ENCODE data around the gene MEGF9.

Gene MEGF9

DNA sequence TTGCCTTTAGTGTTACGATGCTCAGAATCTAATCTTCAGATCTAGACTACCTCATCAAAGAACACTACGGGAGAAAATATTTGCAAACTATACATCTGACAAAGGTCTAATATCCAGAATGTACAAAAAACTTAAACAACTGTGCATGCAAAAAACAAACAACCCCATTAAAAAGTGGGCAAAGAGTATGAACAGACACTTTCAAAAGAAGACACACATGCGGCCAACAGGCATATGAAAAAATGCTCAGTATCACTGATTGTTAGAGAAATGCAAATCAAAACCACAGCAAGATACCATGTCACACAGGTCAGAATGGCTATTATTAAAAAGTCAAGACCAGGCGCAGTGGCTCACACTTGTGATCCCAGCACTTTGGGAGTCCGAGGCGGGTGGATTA lies 31.0 kb upstream of the MEGF9 start:
- Histone ChIP-seq H3K9me3 (ENCODE audit: insufficient read depth, low read depth, low read length) (no peaks in the 10 kb centered on the region), H3K27ac (ENCODE audit: low read depth, low read length) (no peak overlapping the region), H3K4me3 (ENCODE audit: low read length) (no peak overlapping the region), H3K9ac (ENCODE audit: low read depth, low read length) (no peak overlapping the region), H3K4me1 (ENCODE audit: insufficient read depth, low read length) (no peaks in the 10 kb centered on the region), H3K27me3 (ENCODE audit: insufficient read depth, low read length) (no peaks in the 10 kb centered on the region), H3K36me3 (ENCODE audit: insufficient read depth, low read length) (no peaks in the 10 kb centered on the region)
- WGBS = 98% methylated on average over 6 of the region's 6 CpGs

DNA sequence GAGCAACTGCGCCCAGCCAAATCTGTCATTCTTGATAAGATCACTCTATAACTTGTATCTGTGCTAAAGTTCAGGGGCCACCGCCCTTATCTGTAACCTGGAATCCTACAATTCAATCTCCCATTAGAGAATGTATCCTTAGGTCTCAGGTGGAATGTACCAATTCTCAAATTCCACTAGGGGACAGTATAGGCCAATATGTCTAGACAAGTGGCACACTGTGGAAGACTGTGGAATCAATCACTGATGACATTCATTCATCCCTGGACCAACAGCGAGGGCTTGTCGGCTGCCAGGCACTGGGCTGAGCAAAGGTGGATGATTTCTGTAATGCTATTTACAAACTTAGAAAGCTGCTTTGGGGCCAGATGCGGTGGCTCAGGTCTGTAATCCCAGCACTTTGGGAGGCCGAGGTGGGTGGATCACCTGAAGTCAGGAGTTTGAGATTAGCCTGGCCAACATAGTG lies 28.7 kb upstream of the MEGF9 start:
- Histone ChIP-seq H3K4me3 (ENCODE audit: low read length) (no peak overlapping the region), H3K36me3 (ENCODE audit: insufficient read depth, low read length) (no peaks in the 10 kb centered on the region), H3K4me1 (ENCODE audit: insufficient read depth, low read length) (no peaks in the 10 kb centered on the region), H3K9ac (ENCODE audit: low read depth, low read length) (no peak overlapping the region), H3K9me3 (ENCODE audit: insufficient read depth, low read depth, low read length) (no peaks in the 10 kb centered on the region), H3K27ac (ENCODE audit: low read depth, low read length) (no peak overlapping the region), H3K27me3 (ENCODE audit: insufficient read depth, low read length) (no peaks in the 10 kb centered on the region)
- 97% methylated on average over 6 of the region's 6 CpGs for WGBS

DNA sequence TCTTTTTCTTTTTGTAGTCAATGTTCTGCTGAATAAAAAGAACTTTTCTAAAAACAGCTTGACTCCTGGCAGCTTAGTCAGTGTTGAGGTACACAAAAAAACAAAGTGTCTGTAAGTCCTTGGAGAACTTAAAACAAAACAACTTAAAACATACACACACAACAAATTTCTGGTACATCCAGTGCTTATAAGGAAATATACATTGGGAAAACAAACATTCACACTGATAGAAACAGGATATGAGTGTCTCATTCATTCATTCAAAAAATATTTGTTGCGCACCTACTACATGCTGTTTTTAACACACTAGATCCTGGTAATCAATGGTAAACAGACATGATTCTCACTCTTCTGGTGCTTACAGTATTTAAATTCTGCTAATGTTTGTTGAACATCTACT lies 27.4 kb upstream of the MEGF9 start:
- no peaks in the 10 kb centered on the region for H3K4me1 ChIP-seq (ENCODE audit: insufficient read depth, low read length)
- no peaks in the 10 kb centered on the region for H3K9me3 ChIP-seq (ENCODE audit: insufficient read depth, low read depth, low read length)
- no peak overlapping the region for H3K9ac ChIP-seq (ENCODE audit: low read depth, low read length)
- H3K27ac ChIP-seq (ENCODE audit: low read depth, low read length) = no peak overlapping the region
- no peaks in the 10 kb centered on the region for H3K36me3 ChIP-seq (ENCODE audit: insufficient read depth, low read length)
- 100% methylated on average over 1 of the region's 1 CpG for WGBS
- no peaks in the 10 kb centered on the region for H3K27me3 ChIP-seq (ENCODE audit: insufficient read depth, low read length)
- H3K4me3 ChIP-seq (ENCODE audit: low read length) = no peak overlapping the region

DNA sequence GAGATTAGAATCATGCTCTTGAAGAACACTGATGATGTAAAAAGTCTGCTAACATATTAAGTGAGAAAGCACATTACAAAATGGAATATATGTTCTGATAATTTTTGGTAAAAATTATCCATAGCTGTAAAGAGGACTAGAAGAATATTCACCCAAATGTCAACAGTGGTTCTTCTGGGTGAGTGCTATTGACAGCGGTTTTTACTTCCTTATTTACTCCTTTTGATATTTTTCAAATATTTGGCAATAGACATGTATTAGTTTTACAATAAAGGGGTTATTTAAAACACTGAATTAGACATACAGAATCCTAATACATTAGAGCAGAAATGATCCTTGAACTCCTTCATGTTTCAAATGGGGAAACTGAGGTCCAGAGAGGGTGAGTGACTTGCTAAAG lies 26.9 kb upstream of the MEGF9 start:
- H3K27ac ChIP-seq (ENCODE audit: low read depth, low read length) = no peak overlapping the region
- no peaks in the 10 kb centered on the region for H3K27me3 ChIP-seq (ENCODE audit: insufficient read depth, low read length)
- no peaks in the 10 kb centered on the region for H3K9me3 ChIP-seq (ENCODE audit: insufficient read depth, low read depth, low read length)
- H3K4me1 ChIP-seq (ENCODE audit: insufficient read depth, low read length) = no peaks in the 10 kb centered on the region
- H3K9ac ChIP-seq (ENCODE audit: low read depth, low read length) = no peak overlapping the region
- H3K4me3 ChIP-seq (ENCODE audit: low read length) = no peak overlapping the region
- no CpG with 5 or more reads among the region's 1 CpG for WGBS
- no peaks in the 10 kb centered on the region for H3K36me3 ChIP-seq (ENCODE audit: insufficient read depth, low read length)

DNA sequence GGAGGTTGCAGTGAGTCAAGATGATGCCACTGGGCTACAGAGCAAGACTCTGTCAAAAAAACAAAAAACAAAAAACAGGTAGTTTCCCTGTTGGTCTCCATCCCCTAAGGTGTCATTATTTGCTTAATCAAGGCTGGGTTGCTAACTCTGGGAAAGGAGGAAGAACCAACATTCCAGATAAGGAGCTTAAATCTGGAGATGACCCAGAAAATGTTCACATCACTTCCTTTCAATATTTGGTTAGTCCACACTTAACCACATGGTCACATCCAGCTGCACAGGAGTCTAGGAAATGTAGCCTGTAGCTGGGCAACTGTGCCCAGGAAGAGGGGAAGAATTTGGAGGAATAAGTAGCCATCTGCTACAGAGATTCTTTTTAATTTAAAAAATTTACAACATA lies 25.9 kb upstream of the MEGF9 start:
- Histone ChIP-seq H3K36me3 (ENCODE audit: insufficient read depth, low read length) (no peaks in the 10 kb centered on the region), H3K27ac (ENCODE audit: low read depth, low read length) (no peak overlapping the region)

DNA sequence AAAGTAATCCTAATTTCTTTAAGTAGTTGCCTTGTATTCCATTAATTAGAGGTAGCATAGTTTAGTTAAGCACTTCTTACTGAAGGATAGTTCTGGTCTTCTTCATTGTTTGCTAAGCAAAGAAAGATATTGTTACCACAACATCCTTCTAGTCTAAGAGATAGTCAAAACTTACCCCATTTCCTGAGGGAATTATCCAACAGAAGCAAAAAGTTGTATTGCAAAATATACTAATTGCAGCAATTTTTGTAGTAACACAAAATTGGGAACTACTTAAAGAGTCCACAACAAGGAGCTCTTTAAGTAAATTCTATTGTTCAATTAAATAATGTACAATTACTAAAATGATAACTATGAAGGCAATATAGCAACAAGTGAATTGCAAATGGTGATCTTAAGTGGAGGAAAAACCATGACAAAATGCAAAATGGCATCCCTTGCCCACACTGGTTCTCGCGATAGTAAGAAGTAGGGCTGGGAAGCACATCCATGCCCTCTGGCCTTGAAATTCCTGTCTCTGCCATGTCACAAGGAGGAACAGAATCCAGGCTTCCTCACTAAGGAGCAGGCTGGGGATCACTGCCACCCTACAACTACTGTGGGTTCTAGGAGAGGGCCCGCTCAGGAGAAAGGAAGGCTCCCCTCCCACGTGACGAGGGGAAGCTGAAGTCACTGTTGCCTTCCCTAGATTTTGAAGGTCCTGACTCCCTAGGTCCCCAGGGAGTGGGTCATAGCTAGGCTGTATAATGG lies 23.3 kb upstream of the MEGF9 start:
- Histone ChIP-seq H3K36me3 (ENCODE audit: insufficient read depth, low read length) (no peaks in the 10 kb centered on the region), H3K4me3 (ENCODE audit: low read length) (no peak overlapping the region), H3K9ac (ENCODE audit: low read depth, low read length) (no peak overlapping the region), H3K27ac (ENCODE audit: low read depth, low read length) (no peak overlapping the region), H3K9me3 (ENCODE audit: insufficient read depth, low read depth, low read length) (no peaks in the 10 kb centered on the region), H3K4me1 (ENCODE audit: insufficient read depth, low read length) (no peaks in the 10 kb centered on the region), H3K27me3 (ENCODE audit: insufficient read depth, low read length) (no peaks in the 10 kb centered on the region)
- WGBS = 93% methylated on average over 5 of the region's 5 CpGs

More for the DNA sequence above, 25.9 kb upstream of the MEGF9 start:
- no peaks in the 10 kb centered on the region for H3K9me3 ChIP-seq (ENCODE audit: insufficient read depth, low read depth, low read length)
- H3K27me3 ChIP-seq (ENCODE audit: insufficient read depth, low read length) = no peaks in the 10 kb centered on the region
- no peak overlapping the region for H3K9ac ChIP-seq (ENCODE audit: low read depth, low read length)
- no peaks in the 10 kb centered on the region for H3K4me1 ChIP-seq (ENCODE audit: insufficient read depth, low read length)
- H3K4me3 ChIP-seq (ENCODE audit: low read length) = no peak overlapping the region

DNA sequence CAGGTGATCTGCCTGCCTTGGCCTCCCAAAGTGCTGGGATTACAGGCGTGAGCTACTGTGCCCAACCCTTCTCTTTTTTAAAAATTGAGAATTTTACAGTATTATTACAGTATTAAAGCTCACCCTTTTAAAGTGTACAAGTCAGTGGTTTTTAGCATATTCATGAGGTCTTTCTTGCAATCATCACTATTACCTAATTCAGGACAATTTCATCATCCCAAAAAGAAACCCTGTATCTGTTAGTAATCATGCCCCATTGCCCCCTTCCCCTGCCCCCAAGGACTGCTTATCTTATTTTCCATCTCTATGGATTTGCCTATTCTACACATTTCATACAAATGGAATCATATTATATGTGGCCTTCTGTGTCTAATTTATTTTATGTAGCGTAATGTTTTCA lies 22.6 kb upstream of the MEGF9 start:
- no peak overlapping the region for H3K27ac ChIP-seq (ENCODE audit: low read depth, low read length)
- H3K9me3 ChIP-seq (ENCODE audit: insufficient read depth, low read depth, low read length) = no peaks in the 10 kb centered on the region
- H3K36me3 ChIP-seq (ENCODE audit: insufficient read depth, low read length) = no peaks in the 10 kb centered on the region
- no peaks in the 10 kb centered on the region for H3K4me1 ChIP-seq (ENCODE audit: insufficient read depth, low read length)
- no peak overlapping the region for H3K4me3 ChIP-seq (ENCODE audit: low read length)
- no peak overlapping the region for H3K9ac ChIP-seq (ENCODE audit: low read depth, low read length)
- WGBS = 73% methylated on average over 1 of the region's 2 CpGs
- no peaks in the 10 kb centered on the region for H3K27me3 ChIP-seq (ENCODE audit: insufficient read depth, low read length)

DNA sequence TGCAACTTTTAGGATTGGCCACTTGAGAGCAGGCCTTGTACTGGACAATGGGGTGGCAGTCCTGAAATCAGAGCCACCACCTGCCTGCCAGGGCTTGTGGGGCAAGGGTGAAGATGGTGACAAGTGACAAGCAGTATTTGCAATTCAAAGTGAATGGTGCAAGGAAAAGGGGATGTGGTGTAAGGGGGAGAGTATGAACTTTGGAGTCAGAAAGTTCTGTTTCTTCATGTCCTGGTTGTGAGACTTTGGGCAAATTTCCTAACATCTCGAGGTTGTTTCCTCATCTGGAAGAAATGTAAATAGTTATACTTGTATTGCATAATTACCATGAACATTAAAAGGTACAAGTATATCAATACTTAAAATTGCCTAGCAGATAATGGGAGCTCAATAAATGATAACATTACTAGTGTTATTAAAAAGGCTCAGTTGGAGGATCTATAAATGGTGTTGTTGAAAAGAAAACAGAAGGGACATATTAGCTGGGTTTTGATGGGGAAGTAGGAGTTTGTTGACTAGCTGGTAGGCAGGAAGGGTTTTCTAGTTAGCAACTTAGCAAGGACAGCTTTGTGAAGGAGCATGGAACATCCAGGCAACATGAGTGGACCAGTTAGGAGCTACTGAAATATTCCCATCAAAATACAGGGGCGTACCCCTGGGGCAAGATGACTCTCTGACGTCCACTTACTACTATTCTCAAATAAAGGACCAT lies 21.3 kb upstream of the MEGF9 start:
- 93% methylated on average over 2 of the region's 3 CpGs for WGBS
- H3K4me1 ChIP-seq (ENCODE audit: insufficient read depth, low read length) = no peaks in the 10 kb centered on the region
- no peaks in the 10 kb centered on the region for H3K9me3 ChIP-seq (ENCODE audit: insufficient read depth, low read depth, low read length)
- no peaks in the 10 kb centered on the region for H3K36me3 ChIP-seq (ENCODE audit: insufficient read depth, low read length)
- no peak overlapping the region for H3K4me3 ChIP-seq (ENCODE audit: low read length)
- H3K27ac ChIP-seq (ENCODE audit: low read depth, low read length) = no peak overlapping the region
- H3K9ac ChIP-seq (ENCODE audit: low read depth, low read length) = no peak overlapping the region
- H3K27me3 ChIP-seq (ENCODE audit: insufficient read depth, low read length) = no peaks in the 10 kb centered on the region

DNA sequence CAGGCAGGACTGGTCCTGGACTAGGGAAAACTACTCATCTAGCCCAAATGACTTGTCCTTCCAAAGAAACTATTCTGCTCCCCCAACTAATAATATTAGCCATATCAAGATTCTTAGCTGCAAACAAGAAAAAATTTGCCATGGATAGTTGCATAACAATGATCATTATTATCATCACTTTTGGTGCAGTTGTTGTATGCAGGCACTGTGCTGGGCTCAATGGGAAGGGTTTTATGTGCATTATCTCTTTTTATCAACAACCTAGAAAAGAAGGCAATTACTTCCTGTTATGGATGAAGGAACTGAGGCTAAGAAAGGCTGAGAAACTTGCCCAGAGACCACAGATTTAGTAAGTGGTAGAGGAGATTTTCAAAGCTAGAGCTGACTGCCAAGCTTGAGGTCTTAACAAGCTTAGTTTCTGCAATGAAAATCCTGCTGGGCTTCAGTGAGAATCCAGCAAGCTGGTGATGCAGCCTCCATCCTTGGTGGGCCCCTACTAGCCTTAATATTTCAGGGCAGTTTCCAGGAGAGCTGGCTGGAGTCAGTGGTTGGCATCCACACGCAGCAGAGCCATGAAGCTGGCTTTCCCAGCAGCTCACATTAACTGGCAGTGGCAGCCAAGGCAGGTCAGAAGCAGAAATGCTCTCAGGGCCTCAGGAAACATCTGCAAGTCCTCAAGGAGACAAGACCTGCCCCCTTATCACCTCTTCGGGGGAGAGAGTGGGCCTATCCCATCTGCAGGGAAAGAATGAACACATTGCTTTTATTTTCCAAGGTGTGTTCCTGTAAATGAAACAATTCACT lies 20.5 kb upstream of the MEGF9 start:
- 87% methylated on average over 2 of the region's 2 CpGs for WGBS
- Histone ChIP-seq H3K27ac (ENCODE audit: low read depth, low read length) (no peak overlapping the region), H3K36me3 (ENCODE audit: insufficient read depth, low read length) (no peaks in the 10 kb centered on the region), H3K9ac (ENCODE audit: low read depth, low read length) (no peak overlapping the region), H3K9me3 (ENCODE audit: insufficient read depth, low read depth, low read length) (no peaks in the 10 kb centered on the region), H3K4me3 (ENCODE audit: low read length) (no peak overlapping the region), H3K27me3 (ENCODE audit: insufficient read depth, low read length) (no peaks in the 10 kb centered on the region), H3K4me1 (ENCODE audit: insufficient read depth, low read length) (no peaks in the 10 kb centered on the region)

DNA sequence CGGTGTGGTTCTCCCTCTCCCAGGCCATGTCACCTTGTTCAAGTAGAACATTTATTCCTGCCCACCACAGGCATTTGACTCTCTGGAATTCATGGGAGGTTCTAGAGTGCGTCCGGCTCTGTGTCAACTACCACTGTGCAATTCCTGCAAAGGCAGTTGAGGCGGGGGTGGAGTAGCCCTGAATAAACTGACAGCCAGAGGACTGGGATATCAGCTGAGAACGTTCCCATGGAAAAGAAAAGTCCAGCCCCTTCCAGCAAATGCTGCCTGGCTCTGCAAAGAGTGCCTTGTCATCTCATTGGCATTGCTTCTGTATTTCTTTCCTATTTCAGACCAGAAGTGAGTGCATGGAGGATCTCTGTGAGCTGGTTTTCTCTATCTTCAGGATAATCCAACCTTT lies 18.9 kb upstream of the MEGF9 start:
- 92% methylated on average over 5 of the region's 5 CpGs for WGBS
- H3K27me3 ChIP-seq (ENCODE audit: insufficient read depth, low read length) = no peaks in the 10 kb centered on the region
- no peak overlapping the region for H3K9ac ChIP-seq (ENCODE audit: low read depth, low read length)
- no peak overlapping the region for H3K27ac ChIP-seq (ENCODE audit: low read depth, low read length)
- H3K36me3 ChIP-seq (ENCODE audit: insufficient read depth, low read length) = no peaks in the 10 kb centered on the region
- no peaks in the 10 kb centered on the region for H3K4me1 ChIP-seq (ENCODE audit: insufficient read depth, low read length)
- H3K4me3 ChIP-seq (ENCODE audit: low read length) = no peak overlapping the region
- no peaks in the 10 kb centered on the region for H3K9me3 ChIP-seq (ENCODE audit: insufficient read depth, low read depth, low read length)
